ENCODE results near the gene ZSCAN32.

The ZSCAN32 gene

DNA sequence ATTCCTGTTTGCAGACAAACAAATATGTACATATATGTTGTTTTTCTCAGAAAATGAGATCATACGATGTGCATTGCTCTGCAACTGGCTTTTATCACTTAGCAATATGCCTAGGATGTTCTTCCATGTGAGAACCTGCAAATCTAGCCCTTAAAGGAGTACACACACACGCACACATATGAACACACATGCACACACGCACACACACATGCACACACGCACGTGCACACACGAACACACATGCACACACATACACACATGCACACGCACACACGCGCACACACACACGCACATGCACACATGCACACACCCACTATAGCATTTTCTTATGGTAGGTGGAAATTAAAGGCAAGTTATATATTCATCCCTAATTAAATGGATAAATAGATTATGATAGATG is 53.2 kb downstream of the ZSCAN32 start:
- Histone ChIP-seq H3K9me3 (ENCODE audit: low read length) (no peaks in the 10 kb centered on the region), H3K36me3 (ENCODE audit: insufficient read depth, low read length) (no peaks in the 10 kb centered on the region), H2AFZ (ENCODE audit: low read depth, low read length) (no peak overlapping the region), H3K4me3 (ENCODE audit: low read length) (no peak overlapping the region), H3K27me3 (ENCODE audit: insufficient read depth, low read length) (peaks cover 10% of the 10 kb centered on the region), H3K4me1 (ENCODE audit: insufficient read depth, low read length) (no peaks in the 10 kb centered on the region)

DNA sequence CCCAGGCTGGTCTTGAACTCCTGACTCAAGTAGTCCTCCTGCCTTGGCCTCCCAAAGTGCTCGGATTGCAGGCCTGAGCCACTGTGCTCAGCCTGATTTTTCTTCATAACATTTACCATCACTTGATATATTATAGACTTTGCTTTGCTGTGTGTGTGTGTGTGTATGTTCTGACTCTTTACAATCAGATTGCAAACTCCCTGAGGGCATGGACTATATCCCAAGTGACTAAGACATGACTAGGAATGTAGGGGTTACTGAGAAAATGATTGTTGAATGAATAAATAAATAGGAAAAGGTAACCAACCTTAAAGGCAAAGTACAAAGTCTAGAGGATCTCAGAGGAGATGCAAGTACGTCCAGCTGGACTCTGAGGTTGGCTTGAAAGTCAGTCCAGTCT is 54.8 kb downstream of the ZSCAN32 start:
- H3K27me3 ChIP-seq (ENCODE audit: insufficient read depth, low read length) = peaks cover 10% of the 10 kb centered on the region
- H3K4me1 ChIP-seq (ENCODE audit: insufficient read depth, low read length) = no peaks in the 10 kb centered on the region
- no peaks in the 10 kb centered on the region for H3K36me3 ChIP-seq (ENCODE audit: insufficient read depth, low read length)
- no peak overlapping the region for H2AFZ ChIP-seq (ENCODE audit: low read depth, low read length)
- H3K4me3 ChIP-seq (ENCODE audit: low read length) = no peak overlapping the region
- no peaks in the 10 kb centered on the region for H3K9me3 ChIP-seq (ENCODE audit: low read length)
